GM13977 (cell line): ENCODE measurements around the gene ANO2.

ENCODE experiments used
- DNase-seq: peaks from one replicate; pipeline ENCODE4 v3.0.0; 2012; ENCODE audit warnings: low spot score
- CTCF ChIP-seq: IDR thresholded peaks from 2 replicates; pipeline ENCODE4 v1.5.1; 2012; ENCODE audit warnings: mild to moderate bottlenecking, control low read depth; ENCODE audit not compliant: insufficient read depth; ENCODE audit errors: extremely low read depth, missing control alignments
- in situ Hi-C: fragments of 300-500 bp; cut with MboI; formaldehyde crosslinking; loops from one replicate; pipeline ENCODE4 v1.12.0; 2022; ENCODE audit warnings: low sequenced_read_pairs, low pct_unique_long_range_greater_than_20kb, mixed read lengths, inconsistent platforms; ENCODE audit not compliant: unreplicated experiment

The ANO2 gene

GRCh38 chr12:5624486-5625272, 320.4 kb downstream of the ANO2 start:
- TF ChIP-seq CTCF, result no peak
- no peak for DNase-seq
- in situ Hi-C loops, result no loop called here

GRCh38 chr12:5623411-5623810, 321.6 kb downstream of the ANO2 start:
- in situ Hi-C loops, result no loop called here
- TF ChIP-seq CTCF, result no peak
- no peak for DNase-seq

- TF ChIP-seq CTCF, result no peak
- DNase-seq, result no peak
Measured at GRCh38 chr12:5622280-5622679, 322.8 kb downstream of the ANO2 start.

DNA sequence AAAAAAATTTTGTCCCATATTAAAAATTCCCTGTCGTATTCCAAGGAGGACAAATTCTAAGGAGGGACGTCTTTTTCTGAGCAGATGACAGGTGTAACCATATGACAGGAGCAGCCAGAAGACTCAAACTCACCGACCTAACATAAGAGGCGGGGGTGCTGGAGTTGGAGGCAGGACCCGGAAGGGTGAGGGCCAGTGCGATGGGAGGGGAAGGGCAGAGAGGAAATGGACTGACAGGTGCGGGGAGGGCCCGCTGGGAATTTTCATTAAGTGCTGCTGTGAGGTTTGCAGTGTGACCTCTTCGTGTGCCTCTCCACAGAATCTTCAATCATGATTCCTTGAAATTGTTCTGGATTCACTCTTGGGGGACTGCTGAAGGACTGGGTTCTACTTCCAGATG, 323.7 kb downstream of the ANO2 start:
- TF ChIP-seq CTCF, result no peak
- in situ Hi-C loops, result no loop called here
- no peak for DNase-seq

More at GRCh38 chr12:5622280-5622679, 322.8 kb downstream of the ANO2 start:
- in situ Hi-C loops, result no loop called here

DNA sequence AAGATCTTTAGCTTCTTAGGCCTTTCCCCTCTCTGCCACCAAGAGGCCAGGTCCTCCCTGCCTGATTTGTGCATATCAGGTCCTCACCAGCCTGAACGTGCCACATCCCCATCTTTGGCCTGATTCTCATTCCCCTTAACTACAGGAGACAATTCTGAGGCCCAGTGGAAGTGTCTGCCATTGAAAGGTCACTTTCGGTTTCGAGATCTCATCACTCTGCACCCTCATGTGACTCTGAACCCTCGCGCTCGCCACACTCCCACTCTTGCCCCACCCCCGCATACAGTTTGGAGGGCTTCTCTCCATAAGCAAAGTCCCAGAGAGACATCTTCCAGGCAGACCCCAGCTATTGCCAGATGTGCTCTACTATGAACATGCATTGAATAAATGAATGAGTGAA, 324.2 kb downstream of the ANO2 start:
- no peak for DNase-seq
- in situ Hi-C loops, result no loop called here
- no peak for TF ChIP-seq CTCF

DNA sequence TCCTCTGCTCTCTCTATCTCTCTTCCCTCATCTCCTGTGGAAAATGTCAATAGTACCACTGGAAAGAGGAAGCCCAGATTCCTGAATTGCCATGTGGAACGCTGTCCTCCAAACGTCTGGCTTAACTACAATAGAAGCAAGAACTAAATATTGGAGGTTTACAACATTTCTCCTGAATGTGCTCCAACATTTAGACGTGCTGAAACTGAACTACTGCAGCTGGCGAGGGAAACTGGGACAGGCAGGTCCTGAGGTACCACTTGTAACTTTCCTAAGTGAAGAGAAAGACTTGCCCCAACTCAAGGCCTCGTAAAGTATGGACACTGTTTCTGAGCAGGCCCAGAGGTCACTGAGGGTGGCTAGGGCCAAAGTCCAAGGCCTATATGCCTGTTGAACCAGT, 325.4 kb downstream of the ANO2 start:
- TF ChIP-seq CTCF, result no peak
- in situ Hi-C loops, result no loop called here
- no peak for DNase-seq

DNA sequence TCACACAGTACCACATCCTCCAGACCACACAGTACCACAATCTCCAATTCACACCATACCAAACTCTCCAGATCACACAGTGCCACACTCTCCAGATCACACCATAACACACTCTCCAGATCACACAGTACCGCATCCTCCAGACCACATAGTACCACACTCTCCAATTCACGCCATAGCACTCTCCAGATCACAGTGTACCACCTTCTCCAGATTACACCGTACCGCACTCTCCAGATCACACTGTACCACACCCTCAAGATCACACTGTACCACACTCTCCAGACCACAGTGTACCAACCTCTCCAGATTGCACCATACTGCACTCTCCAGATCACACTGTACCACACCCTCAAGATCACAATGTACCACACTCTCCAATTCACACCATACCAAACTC, 328.2 kb downstream of the ANO2 start:
- in situ Hi-C loops, result no loop called here
- TF ChIP-seq CTCF, result no peak
- no peak for DNase-seq
